Nephron progenitor cell (in vitro differentiated cells): Measurements from ENCODE around the gene AUH.

Experiments
- DNase-seq: peaks from one replicate; pipeline ENCODE4 v3.0.0; 2021
- H3K27ac Mint-ChIP-seq: 2 replicates; pipeline ENCODE4 v1.8.0; 2021; ENCODE audit warnings: mild to moderate bottlenecking, moderate library complexity, mixed read lengths
- H3K27me3 Mint-ChIP-seq: 2 replicates; pipeline ENCODE4 v1.8.0; 2021; ENCODE audit warnings: mild to moderate bottlenecking, low read depth, mixed read lengths; ENCODE audit not compliant: poor library complexity
- H3K36me3 Mint-ChIP-seq: 2 replicates; pipeline ENCODE4 v1.8.0; 2021; ENCODE audit warnings: low read depth, mixed read lengths
- H3K4me1 Mint-ChIP-seq: 2 replicates; pipeline ENCODE4 v1.8.0; 2021; ENCODE audit warnings: mixed read lengths
- H3K4me3 Mint-ChIP-seq: 2 replicates; pipeline ENCODE4 v1.8.0; 2021; ENCODE audit warnings: mild to moderate bottlenecking, moderate library complexity, mixed read lengths
- H3K9me3 Mint-ChIP-seq: 2 replicates; pipeline ENCODE4 v1.8.0; 2021; ENCODE audit warnings: mild to moderate bottlenecking, moderate library complexity, mixed read lengths
- CTCF ChIP-seq: fragments of 200-600 bp; sonication (generic); IDR thresholded peaks from 2 replicates; pipeline ENCODE4 v1.5.0; 2021; ENCODE audit warnings: antibody characterized with exemption

Gene AUH

DNA sequence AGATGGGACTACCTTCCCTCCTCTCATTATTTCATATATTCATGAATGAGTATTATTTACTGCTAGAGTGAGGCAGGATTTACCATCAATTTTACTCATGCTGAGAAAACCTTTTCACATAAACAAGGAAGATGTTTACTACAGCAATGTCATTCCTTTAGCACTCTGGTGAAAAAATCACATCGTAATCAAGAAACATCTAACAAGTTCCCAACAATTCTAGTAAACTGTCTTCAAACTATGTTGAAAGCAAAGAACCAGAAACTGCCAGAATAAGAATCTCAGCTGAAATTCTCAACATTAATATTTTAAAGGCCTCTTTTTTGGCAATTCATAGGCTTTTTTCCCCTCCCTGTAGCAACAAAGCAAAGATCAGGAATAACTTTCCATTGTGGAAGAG, 28.2 kb downstream of the AUH start:
- no peaks in the 10 kb centered on the region for H3K4me1 Mint-ChIP-seq
- H3K27me3 Mint-ChIP-seq: peaks cover 2% of the 10 kb centered on the region
- H3K9me3 Mint-ChIP-seq: peaks cover 30% of the 10 kb centered on the region
- H3K4me3 Mint-ChIP-seq: no peak overlapping the region
- no peak overlapping the region for H3K27ac Mint-ChIP-seq
- peaks cover 62% of the 10 kb centered on the region for H3K36me3 Mint-ChIP-seq
- no peak for TF ChIP-seq CTCF
- DNase-seq: no peak

- Mint-ChIP-seq H3K4me1 (no peaks in the 10 kb centered on the region), H3K9me3 (peaks cover 39% of the 10 kb centered on the region), H3K27ac (no peak overlapping the region), H3K27me3 (no peaks in the 10 kb centered on the region), H3K36me3 (peaks cover 62% of the 10 kb centered on the region), H3K4me3 (no peak overlapping the region)
- no peak for TF ChIP-seq CTCF
- no peak for DNase-seq
Observed at GRCh38 chr9:91332546-91333231, 29.0 kb downstream of the AUH start.

DNA sequence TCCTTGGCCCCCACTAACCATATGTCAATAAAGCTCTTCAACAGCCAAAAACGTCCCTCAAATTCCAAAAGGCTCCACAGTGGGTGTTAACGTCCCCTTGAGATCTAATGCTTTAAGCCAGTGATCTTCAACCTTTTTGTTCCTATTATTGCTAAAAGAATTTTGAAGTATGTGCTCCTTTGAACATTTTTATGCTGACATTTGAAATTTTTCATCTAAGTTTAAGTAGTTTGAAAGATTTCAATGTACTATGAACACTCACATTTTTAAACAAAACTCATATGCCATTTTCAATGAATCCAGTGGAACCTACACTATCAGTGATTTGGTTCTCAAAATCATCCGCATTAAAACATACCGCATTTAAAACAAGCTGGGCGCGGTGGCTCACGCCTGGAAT, 29.9 kb downstream of the AUH start:
- Mint-ChIP-seq H3K4me1 (no peaks in the 10 kb centered on the region), H3K4me3 (no peak overlapping the region), H3K27me3 (no peaks in the 10 kb centered on the region), H3K36me3 (peaks cover 62% of the 10 kb centered on the region), H3K9me3 (peaks cover 43% of the 10 kb centered on the region), H3K27ac (no peak overlapping the region)
- no peak for TF ChIP-seq CTCF
- DNase-seq: no peak

- no peaks in the 10 kb centered on the region for H3K4me1 Mint-ChIP-seq
- peaks cover 43% of the 10 kb centered on the region for H3K9me3 Mint-ChIP-seq
- no peak overlapping the region for H3K4me3 Mint-ChIP-seq
- H3K36me3 Mint-ChIP-seq: peaks cover 73% of the 10 kb centered on the region
- no peaks in the 10 kb centered on the region for H3K27me3 Mint-ChIP-seq
- TF ChIP-seq CTCF: no peak
- DNase-seq: no peak
- no peak overlapping the region for H3K27ac Mint-ChIP-seq
Observed at GRCh38 chr9:91328186-91328585, 33.5 kb downstream of the AUH start.

- TF ChIP-seq CTCF: no peak
- Mint-ChIP-seq H3K36me3 (peaks cover 51% of the 10 kb centered on the region), H3K4me1 (peaks cover 4% of the 10 kb centered on the region), H3K27ac (no peak overlapping the region), H3K27me3 (no peaks in the 10 kb centered on the region), H3K4me3 (no peak overlapping the region), H3K9me3 (no peaks in the 10 kb centered on the region)
- no peak for DNase-seq
Observed at GRCh38 chr9:91321691-91322090, 40.0 kb downstream of the AUH start.

DNA sequence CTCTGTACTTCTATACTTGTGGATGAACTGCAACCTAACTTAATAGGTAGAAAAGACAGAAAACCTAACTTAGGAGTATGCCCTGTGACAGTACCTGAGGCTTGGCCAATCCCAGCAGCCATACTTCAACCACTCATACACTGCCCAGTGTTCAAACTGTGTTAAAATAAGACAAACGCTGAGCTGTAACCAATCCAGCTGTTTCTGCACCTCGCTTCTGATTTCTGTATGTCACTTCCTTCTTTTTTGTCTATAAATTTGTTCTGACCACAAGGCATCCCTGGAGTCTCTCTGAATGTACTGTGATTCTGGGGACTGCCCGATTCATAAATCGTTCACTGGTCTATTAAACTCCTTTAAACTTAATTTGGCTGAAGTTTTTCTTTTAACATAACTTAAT, 41.4 kb downstream of the AUH start:
- no peak overlapping the region for H3K27ac Mint-ChIP-seq
- DNase-seq: no peak
- H3K27me3 Mint-ChIP-seq: no peaks in the 10 kb centered on the region
- no peak for TF ChIP-seq CTCF
- peaks cover 50% of the 10 kb centered on the region for H3K36me3 Mint-ChIP-seq
- no peak overlapping the region for H3K4me3 Mint-ChIP-seq
- no peaks in the 10 kb centered on the region for H3K9me3 Mint-ChIP-seq
- peaks cover 4% of the 10 kb centered on the region for H3K4me1 Mint-ChIP-seq
